A549 (cell line): ENCODE results near the gene POLR3E. TPM values are rescaled to one million over a fixed set of nuclear protein-coding genes. Genes with fewer than 3 reads are reported as not detected.

Experiments
- ATAC-seq, 2 experiments: fragments of 200-7000 bp in 1 of 2; fragments of >200 bp in 1 of 2; cut with Nextera tagmentation in 1 of 2; cut with Tn5 transposase in 1 of 2; 3 replicates each; pipeline versions ENCODE4 v1.8.0 to v1.9.1; 2018 to 2020; ENCODE audit warnings: mild to moderate bottlenecking in 1 of 2, moderate library complexity in 1 of 2
- CTCF ChIA-PET: fragments of 300-600 bp; sonication (Branson Sonifier 250); formaldehyde crosslinking; extraction: SDS; loops from one replicate; lab custom pipeline; 2021; ENCODE audit warnings: antibody characterized with exemption, inconsistent platforms; lab: Yijun Ruan, JAX
- POLR2A ChIA-PET: fragments of 350-600 bp; formaldehyde crosslinking; extraction: SDS; loops from one replicate; lab custom pipeline; 2021; ENCODE audit warnings: antibody characterized with exemption, inconsistent platforms; lab: Yijun Ruan, JAX
- DNase-seq, 2 experiments: peaks; one replicate each; pipeline versions ENCODE4 v3.0.0 to v3.0.0-alpha.2; 2011 to 2016; ENCODE audit warnings: low read depth in 1 of 2, low spot score in 1 of 2
- FAIRE-seq: peaks from 2 replicates; lab custom pipeline; 2011; peaks lifted over from hg19 to GRCh38; lab: Jason Lieb, UNC
- H3K27ac ChIP-seq, 2 experiments: fragments of >200 bp; sonication (Bioruptor Twin); formaldehyde crosslinking; 3 replicates each; pipeline ENCODE4 v1.5.1; 2016 to 2017
- H3K4me1 ChIP-seq: fragments of >200 bp; sonication (Bioruptor Twin); formaldehyde crosslinking; 3 replicates; pipeline ENCODE4 v1.6.1; 2016
- H3K4me2 ChIP-seq: fragments of >200 bp; sonication (Bioruptor Twin); formaldehyde crosslinking; 3 replicates; pipeline ENCODE4 v1.6.1; 2016
- H3K4me3 ChIP-seq: fragments of >200 bp; sonication (Bioruptor Twin); formaldehyde crosslinking; 3 replicates; pipeline ENCODE4 v1.5.1; 2016
- H3K9me3 ChIP-seq: fragments of >200 bp; sonication (Bioruptor Twin); formaldehyde crosslinking; 3 replicates; pipeline ENCODE4 v1.6.1; 2016
- CBX8 ChIP-seq: fragments of 200-600 bp; sonication (generic); IDR thresholded peaks from 2 replicates; pipeline ENCODE4 v1.6.1; 2016
- ESRRA ChIP-seq: fragments of 150-350 bp; IDR thresholded peaks from 2 replicates; pipeline ENCODE4 v1.6.1; 2014; ENCODE audit warnings: mild to moderate bottlenecking, low read length, borderline replicate concordance
- FOSL2 ChIP-seq, 2 experiments: fragments of 450-650 bp in 1 of 2; fragments of >200 bp in 1 of 2; sonication (Bioruptor Twin) in 1 of 2; formaldehyde crosslinking; IDR thresholded peaks; 2 replicates each; pipeline versions ENCODE4 v1.5.0 to v1.6.1; 2016 to 2020; ENCODE audit warnings: mild to moderate bottlenecking in 1 of 2, moderate library complexity in 1 of 2
- FOXS1 ChIP-seq: fragments of 250-450 bp; sonication (Bioruptor Pico); IDR thresholded peaks from 2 replicates; pipeline ENCODE4 v1.5.0; 2020; ENCODE audit warnings: mild to moderate bottlenecking, moderate library complexity
- HOXB5 ChIP-seq: fragments of 250-450 bp; sonication (Bioruptor Pico); IDR thresholded peaks from 2 replicates; pipeline ENCODE4 v1.5.0; 2020; ENCODE audit warnings: mild to moderate bottlenecking, moderate library complexity
- JUN ChIP-seq, 2 experiments: fragments of >200 bp; sonication (Bioruptor Twin); formaldehyde crosslinking; IDR thresholded peaks; 2 replicates in 1 of 2; 3 replicates in 1 of 2; pipeline ENCODE4 v1.6.1; 2016 to 2017
- KDM1A ChIP-seq: fragments of 200-600 bp; sonication (generic); IDR thresholded peaks from 2 replicates; pipeline ENCODE4 v1.6.1; 2016; ENCODE audit warnings: low read depth, mild to moderate bottlenecking
- KDM5A ChIP-seq: fragments of 200-600 bp; sonication (generic); IDR thresholded peaks from 2 replicates; pipeline ENCODE4 v1.6.1; 2016; ENCODE audit warnings: antibody characterized with exemption, mild to moderate bottlenecking
- MYC ChIP-seq: IDR thresholded peaks from 2 replicates; pipeline ENCODE4 v1.6.1; 2012; ENCODE audit warnings: mild to moderate bottlenecking, inconsistent platforms, low read length, improper control_type of control experiment, borderline replicate concordance
- POLR2A ChIP-seq: IDR thresholded peaks from 2 replicates; pipeline ENCODE4 v1.6.1; 2012; ENCODE audit warnings: mild to moderate bottlenecking, low read length
- RAD21 ChIP-seq, 2 experiments: fragments of >200 bp in 1 of 2; sonication (Bioruptor Twin) in 1 of 2; formaldehyde crosslinking in 1 of 2; IDR thresholded peaks in 1 of 2; conservative IDR thresholded peaks in 1 of 2; 2 replicates in 1 of 2; 3 replicates in 1 of 2; pipeline ENCODE4 v1.6.1; 2012 to 2018; ENCODE audit warnings: inconsistent platforms in 1 of 2
- RCOR1 ChIP-seq: fragments of 150-350 bp; IDR thresholded peaks from 2 replicates; pipeline ENCODE4 v1.6.1; 2014; ENCODE audit warnings: antibody characterized with exemption, low read length, low read depth
- ZFP36 ChIP-seq: fragments of 450-650 bp; IDR thresholded peaks from 2 replicates; pipeline ENCODE4 v1.6.1; 2014; ENCODE audit warnings: borderline replicate concordance; ENCODE audit not compliant: partially characterized antibody
- ZSCAN20 ChIP-seq: fragments of 250-450 bp; sonication (Bioruptor Pico); IDR thresholded peaks from 2 replicates; pipeline ENCODE4 v1.8.0; 2022; ENCODE audit warnings: mild to moderate bottlenecking, moderate library complexity
- WGBS: methylation state at CpG from one replicate; pipeline ENCODE4 v1.1.6; 2017; ENCODE audit errors: missing lambda C conversion rate; 5-methylcytosine and 5-hydroxymethylcytosine counted together
- polyA plus RNA-seq, 4 experiments: library from polyadenylated mRNA; depleted of rRNA in 3 of 4; stranded (reverse); fragments of >200 nt; fragmentation: RNase III in 1 of 4; extraction: RNeasy Plus Mini Kit Qiagen cat#74134 plus additional on column Dnase treatment in 1 of 4; gene quantifications; 2 replicates in 3 of 4; 3 replicates in 1 of 4; pipeline ENCODE4 v1.2.3, GENCODE V29; 2011 to 2017
- TF ChIP-seq, protein P1 (sequence below): fragments of 200-600 bp; sonication (generic); IDR thresholded peaks from 2 replicates; pipeline ENCODE4 v1.6.1; 2016; ENCODE audit warnings: antibody characterized with exemption, mild to moderate bottlenecking, moderate library complexity
- TF ChIP-seq, protein P2 (sequence below): fragments of 450-650 bp; IDR thresholded peaks from 2 replicates; pipeline ENCODE4 v1.6.1; 2014; ENCODE audit warnings: antibody characterized with exemption
- TF ChIP-seq, protein P3 (sequence below): IDR thresholded peaks from 2 replicates; pipeline ENCODE4 v1.6.1; 2012
- TF ChIP-seq, protein P4 (sequence below): fragments of 250-450 bp; sonication (Bioruptor Pico); IDR thresholded peaks from 2 replicates; pipeline ENCODE4 v1.5.0; 2021; ENCODE audit warnings: mild to moderate bottlenecking, moderate library complexity, borderline replicate concordance
- TF ChIP-seq, protein P5 (sequence below): fragments of 150-350 bp; IDR thresholded peaks from 2 replicates; pipeline ENCODE4 v1.6.1; 2014; ENCODE audit warnings: low read depth, mild to moderate bottlenecking, low read length

POLR3E gene
- polyA plus RNA-seq, 2 of the 4 experiments (the other 2 are of a cell fraction): 54.6 to 77.9 TPM

DNA sequence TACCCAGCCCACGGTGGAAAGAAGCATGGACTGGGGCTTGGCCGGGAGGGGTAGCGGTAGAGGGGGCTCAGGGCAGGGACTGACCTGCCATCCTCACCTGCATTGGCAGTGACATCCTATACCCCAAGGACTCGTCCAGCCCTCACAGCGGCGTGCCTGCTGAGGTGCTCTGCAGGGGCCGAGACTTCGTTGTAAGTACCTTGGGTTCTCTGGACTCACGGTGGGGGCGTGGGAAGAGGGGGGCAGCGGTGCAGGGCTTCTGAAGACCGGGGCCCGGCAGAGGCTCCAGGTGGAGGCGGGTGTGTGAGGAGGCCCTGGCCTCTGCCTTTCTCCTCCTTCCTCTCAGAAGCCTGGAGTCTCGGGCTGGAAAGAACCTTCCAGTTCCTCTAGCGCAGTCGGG, 25.5 kb downstream of the POLR3E start:
- no peak for TF ChIP-seq JUN (IDR thresholded peaks at IDR 0.05)
- TF ChIP-seq RCOR1: no peak
- no peak for TF ChIP-seq RAD21 (conservative IDR thresholded peaks at IDR 0.05 in 1 of 2, IDR thresholded peaks at IDR 0.05 in 1 of 2)
- TF ChIP-seq ESRRA: no peak
- no peak for TF ChIP-seq CBX8
- TF ChIP-seq MYC: no peak
- no peak for TF ChIP-seq ZFP36
- no peak for TF ChIP-seq KDM5A
- no peak for TF ChIP-seq FOXS1 (CRISPR knock-in tag)
- TF ChIP-seq ZSCAN20 (CRISPR knock-in tag): no peak
- TF ChIP-seq, protein P1, sequence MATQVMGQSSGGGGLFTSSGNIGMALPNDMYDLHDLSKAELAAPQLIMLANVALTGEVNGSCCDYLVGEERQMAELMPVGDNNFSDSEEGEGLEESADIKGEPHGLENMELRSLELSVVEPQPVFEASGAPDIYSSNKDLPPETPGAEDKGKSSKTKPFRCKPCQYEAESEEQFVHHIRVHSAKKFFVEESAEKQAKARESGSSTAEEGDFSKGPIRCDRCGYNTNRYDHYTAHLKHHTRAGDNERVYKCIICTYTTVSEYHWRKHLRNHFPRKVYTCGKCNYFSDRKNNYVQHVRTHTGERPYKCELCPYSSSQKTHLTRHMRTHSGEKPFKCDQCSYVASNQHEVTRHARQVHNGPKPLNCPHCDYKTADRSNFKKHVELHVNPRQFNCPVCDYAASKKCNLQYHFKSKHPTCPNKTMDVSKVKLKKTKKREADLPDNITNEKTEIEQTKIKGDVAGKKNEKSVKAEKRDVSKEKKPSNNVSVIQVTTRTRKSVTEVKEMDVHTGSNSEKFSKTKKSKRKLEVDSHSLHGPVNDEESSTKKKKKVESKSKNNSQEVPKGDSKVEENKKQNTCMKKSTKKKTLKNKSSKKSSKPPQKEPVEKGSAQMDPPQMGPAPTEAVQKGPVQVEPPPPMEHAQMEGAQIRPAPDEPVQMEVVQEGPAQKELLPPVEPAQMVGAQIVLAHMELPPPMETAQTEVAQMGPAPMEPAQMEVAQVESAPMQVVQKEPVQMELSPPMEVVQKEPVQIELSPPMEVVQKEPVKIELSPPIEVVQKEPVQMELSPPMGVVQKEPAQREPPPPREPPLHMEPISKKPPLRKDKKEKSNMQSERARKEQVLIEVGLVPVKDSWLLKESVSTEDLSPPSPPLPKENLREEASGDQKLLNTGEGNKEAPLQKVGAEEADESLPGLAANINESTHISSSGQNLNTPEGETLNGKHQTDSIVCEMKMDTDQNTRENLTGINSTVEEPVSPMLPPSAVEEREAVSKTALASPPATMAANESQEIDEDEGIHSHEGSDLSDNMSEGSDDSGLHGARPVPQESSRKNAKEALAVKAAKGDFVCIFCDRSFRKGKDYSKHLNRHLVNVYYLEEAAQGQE: no peak
- no peak for TF ChIP-seq FOSL2 (IDR thresholded peaks at IDR 0.05)
- no peak for TF ChIP-seq FOSL2 (CRISPR knock-in tag; IDR thresholded peaks at IDR 0.05)
- no peak for TF ChIP-seq HOXB5 (CRISPR knock-in tag)
- TF ChIP-seq, protein P2, sequence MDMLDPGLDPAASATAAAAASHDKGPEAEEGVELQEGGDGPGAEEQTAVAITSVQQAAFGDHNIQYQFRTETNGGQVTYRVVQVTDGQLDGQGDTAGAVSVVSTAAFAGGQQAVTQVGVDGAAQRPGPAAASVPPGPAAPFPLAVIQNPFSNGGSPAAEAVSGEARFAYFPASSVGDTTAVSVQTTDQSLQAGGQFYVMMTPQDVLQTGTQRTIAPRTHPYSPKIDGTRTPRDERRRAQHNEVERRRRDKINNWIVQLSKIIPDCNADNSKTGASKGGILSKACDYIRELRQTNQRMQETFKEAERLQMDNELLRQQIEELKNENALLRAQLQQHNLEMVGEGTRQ: no peak
- no peak for TF ChIP-seq POLR2A
- TF ChIP-seq, protein P3, sequence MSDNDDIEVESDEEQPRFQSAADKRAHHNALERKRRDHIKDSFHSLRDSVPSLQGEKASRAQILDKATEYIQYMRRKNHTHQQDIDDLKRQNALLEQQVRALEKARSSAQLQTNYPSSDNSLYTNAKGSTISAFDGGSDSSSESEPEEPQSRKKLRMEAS: no peak
- TF ChIP-seq, protein P4, sequence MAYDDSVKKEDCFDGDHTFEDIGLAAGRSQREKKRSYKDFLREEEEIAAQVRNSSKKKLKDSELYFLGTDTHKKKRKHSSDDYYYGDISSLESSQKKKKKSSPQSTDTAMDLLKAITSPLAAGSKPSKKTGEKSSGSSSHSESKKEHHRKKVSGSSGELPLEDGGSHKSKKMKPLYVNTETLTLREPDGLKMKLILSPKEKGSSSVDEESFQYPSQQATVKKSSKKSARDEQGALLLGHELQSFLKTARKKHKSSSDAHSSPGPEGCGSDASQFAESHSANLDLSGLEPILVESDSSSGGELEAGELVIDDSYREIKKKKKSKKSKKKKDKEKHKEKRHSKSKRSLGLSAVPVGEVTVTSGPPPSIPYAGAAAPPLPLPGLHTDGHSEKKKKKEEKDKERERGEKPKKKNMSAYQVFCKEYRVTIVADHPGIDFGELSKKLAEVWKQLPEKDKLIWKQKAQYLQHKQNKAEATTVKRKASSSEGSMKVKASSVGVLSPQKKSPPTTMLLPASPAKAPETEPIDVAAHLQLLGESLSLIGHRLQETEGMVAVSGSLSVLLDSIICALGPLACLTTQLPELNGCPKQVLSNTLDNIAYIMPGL (CRISPR knock-in tag): no peak
- no peak for TF ChIP-seq KDM1A
- TF ChIP-seq, protein P5, sequence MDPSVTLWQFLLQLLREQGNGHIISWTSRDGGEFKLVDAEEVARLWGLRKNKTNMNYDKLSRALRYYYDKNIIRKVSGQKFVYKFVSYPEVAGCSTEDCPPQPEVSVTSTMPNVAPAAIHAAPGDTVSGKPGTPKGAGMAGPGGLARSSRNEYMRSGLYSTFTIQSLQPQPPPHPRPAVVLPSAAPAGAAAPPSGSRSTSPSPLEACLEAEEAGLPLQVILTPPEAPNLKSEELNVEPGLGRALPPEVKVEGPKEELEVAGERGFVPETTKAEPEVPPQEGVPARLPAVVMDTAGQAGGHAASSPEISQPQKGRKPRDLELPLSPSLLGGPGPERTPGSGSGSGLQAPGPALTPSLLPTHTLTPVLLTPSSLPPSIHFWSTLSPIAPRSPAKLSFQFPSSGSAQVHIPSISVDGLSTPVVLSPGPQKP: no peak
- FAIRE-seq (no peak), ATAC-seq (no peak), DNase-seq (no peak)
- no peak overlapping the region for H3K4me2 ChIP-seq
- H3K27ac ChIP-seq: no peak overlapping the region
- ChIA-PET CTCF (interaction anchor here (1.3 to 9.8 kb wide), 3 partner anchors 8 to 1134 kb away, joined by 4 to 160 read pairs (median 4); partner anchors contain the start of gene POLR3E), POLR2A (no interaction called here)
- 93% methylated on average over 15 of the region's 17 CpGs for WGBS
- no peaks in the 10 kb centered on the region for H3K4me1 ChIP-seq
- no peak overlapping the region for H3K4me3 ChIP-seq
- no peaks in the 10 kb centered on the region for H3K9me3 ChIP-seq
